Uterus (tissue), 4 donors: Measurements from ENCODE around the gene KCND3. TPM values are rescaled to one million over a fixed set of nuclear protein-coding genes. Genes with fewer than 3 reads are reported as not detected.

ENCODE experiments used
- DNase-seq, 2 donors: peaks; one replicate each; pipeline ENCODE4 v3.0.0-alpha.2; 2019 to 2020
- H3K27ac ChIP-seq, 2 donors: fragments of 200-600 bp; sonication (generic); 1 replicate in 1 of 2; 2 replicates in 1 of 2; pipeline ENCODE4 v1.5.1; 2016 to 2018
- H3K27me3 ChIP-seq, 2 donors: fragments of 200-600 bp; sonication (generic); one replicate each; pipeline ENCODE4 v1.5.1; 2018 to 2019; ENCODE audit warnings: control low read depth in 1 of 2
- H3K36me3 ChIP-seq, 2 donors: fragments of 200-600 bp; sonication (generic); one replicate each; pipeline ENCODE4 v1.5.1; 2019; ENCODE audit warnings: control low read depth in 1 of 2
- H3K4me1 ChIP-seq, 2 donors: fragments of 200-600 bp; sonication (generic); one replicate each; pipeline ENCODE4 v1.5.1; 2018 to 2019; ENCODE audit warnings: control low read depth in 1 of 2
- H3K4me3 ChIP-seq, 2 donors: fragments of 200-600 bp; sonication (generic); 1 replicate in 1 of 2; 2 replicates in 1 of 2; pipeline ENCODE4 v1.5.1; 2018 to 2019; ENCODE audit warnings: mild to moderate bottlenecking in 1 of 2
- H3K9me3 ChIP-seq, 2 donors: fragments of 200-600 bp; sonication (generic); one replicate each; pipeline ENCODE4 v1.5.1; 2019; ENCODE audit warnings: control low read depth in 1 of 2
- POLR2A ChIP-seq, 2 donors: fragments of 450-650 bp; IDR thresholded peaks; one replicate each; pipeline ENCODE4 v1.6.1; 2016; ENCODE audit warnings: antibody characterized with exemption in 2 of 2, mild to moderate bottlenecking in 1 of 2, moderate library complexity in 1 of 2
- intact Hi-C: fragments of 100-400 bp; cut with DNase I; formaldehyde crosslinking; loops from one replicate; pipeline ENCODE4 v1.15.1; 2023; ENCODE audit warnings: low total_unique reads
- total RNA-seq, 4 donors: library from RNA; depleted of rRNA in 3 of 4; stranded (reverse); fragments of >200 nt in 3 of 4; gene quantifications; one replicate each; pipeline versions ENCODE4 v1.1.0 to v1.2.4, GENCODE V29; 2014 to 2023
- TF ChIP-seq, protein P1 (sequence below), 4 experiments: fragments of 200-600 bp in 2 of 4; fragments of 450-650 bp in 2 of 4; sonication (generic) in 2 of 4; IDR thresholded peaks; one replicate each; pipeline ENCODE4 v1.5.1; 2016 to 2019; ENCODE audit warnings: antibody characterized with exemption in 4 of 4, mild to moderate bottlenecking in 2 of 4, moderate library complexity in 1 of 4
- donor health status: DM: yes; HTN: yes; CAD: no.

The KCND3 gene
- total RNA-seq, 4 donors from 2014 or later, result 5.0 to 13.5 (median 7.2) TPM

DNA sequence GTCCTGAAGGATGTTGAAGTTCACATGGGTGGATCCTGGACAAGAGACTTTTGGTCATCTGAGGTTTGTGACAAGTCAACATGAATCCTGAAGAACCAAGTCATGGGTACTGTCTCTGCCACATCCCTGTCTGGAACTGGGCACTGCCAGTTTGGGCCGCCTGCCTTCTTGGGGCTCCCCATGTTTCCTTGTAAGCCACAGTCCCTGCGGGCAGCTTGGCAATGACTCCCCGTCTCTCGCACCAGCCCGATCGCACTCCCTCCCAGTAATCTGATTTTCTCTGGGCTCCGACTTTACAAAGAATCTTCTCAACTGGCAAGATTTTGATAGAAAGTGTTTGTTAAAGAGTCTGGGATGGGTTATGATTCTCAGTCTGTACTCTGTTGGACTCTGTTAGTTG lies 153.4 kb downstream of the KCND3 start:
- Histone ChIP-seq H3K4me3 (no peak overlapping the region), H3K9me3 (no peaks in the 10 kb centered on the region), H3K27ac (no peak overlapping the region), H3K27me3 (no peaks in the 10 kb centered on the region), H3K36me3 (no peaks in the 10 kb centered on the region), H3K4me1 (no peaks in the 10 kb centered on the region)
- no peak for DNase-seq
- intact Hi-C loops, result no loop called here
- TF ChIP-seq, protein P1, sequence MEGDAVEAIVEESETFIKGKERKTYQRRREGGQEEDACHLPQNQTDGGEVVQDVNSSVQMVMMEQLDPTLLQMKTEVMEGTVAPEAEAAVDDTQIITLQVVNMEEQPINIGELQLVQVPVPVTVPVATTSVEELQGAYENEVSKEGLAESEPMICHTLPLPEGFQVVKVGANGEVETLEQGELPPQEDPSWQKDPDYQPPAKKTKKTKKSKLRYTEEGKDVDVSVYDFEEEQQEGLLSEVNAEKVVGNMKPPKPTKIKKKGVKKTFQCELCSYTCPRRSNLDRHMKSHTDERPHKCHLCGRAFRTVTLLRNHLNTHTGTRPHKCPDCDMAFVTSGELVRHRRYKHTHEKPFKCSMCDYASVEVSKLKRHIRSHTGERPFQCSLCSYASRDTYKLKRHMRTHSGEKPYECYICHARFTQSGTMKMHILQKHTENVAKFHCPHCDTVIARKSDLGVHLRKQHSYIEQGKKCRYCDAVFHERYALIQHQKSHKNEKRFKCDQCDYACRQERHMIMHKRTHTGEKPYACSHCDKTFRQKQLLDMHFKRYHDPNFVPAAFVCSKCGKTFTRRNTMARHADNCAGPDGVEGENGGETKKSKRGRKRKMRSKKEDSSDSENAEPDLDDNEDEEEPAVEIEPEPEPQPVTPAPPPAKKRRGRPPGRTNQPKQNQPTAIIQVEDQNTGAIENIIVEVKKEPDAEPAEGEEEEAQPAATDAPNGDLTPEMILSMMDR (IDR thresholded peaks at IDR 0.05), result no peak
- no peak for TF ChIP-seq POLR2A (IDR thresholded peaks at IDR 0.05)

DNA sequence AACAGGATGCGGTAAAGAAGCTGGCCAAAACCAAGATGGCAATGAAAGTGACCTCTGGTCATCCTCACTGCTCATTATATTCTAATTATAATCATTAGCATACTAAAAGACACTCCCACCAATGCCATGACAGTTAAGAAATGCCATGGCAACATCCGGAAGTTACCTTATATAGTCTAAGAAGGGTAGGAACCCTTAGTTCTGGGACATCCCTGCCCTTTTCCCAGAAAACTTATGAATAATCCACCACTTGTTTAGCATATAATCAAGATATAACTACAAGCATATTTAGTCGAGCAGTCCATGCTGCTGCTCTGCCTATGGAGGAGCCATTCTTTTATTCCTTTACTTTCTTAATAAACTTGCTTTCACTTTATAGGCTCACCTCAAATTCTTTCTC lies 154.0 kb downstream of the KCND3 start:
- Histone ChIP-seq H3K36me3 (no peaks in the 10 kb centered on the region), H3K9me3 (no peaks in the 10 kb centered on the region), H3K27ac (no peak overlapping the region), H3K4me1 (no peaks in the 10 kb centered on the region), H3K27me3 (no peaks in the 10 kb centered on the region), H3K4me3 (no peak overlapping the region)
- no peak for TF ChIP-seq POLR2A (IDR thresholded peaks at IDR 0.05)
- TF ChIP-seq, protein P1 (IDR thresholded peaks at IDR 0.05), result no peak
- intact Hi-C loops, result no loop called here
- no peak for DNase-seq

DNA sequence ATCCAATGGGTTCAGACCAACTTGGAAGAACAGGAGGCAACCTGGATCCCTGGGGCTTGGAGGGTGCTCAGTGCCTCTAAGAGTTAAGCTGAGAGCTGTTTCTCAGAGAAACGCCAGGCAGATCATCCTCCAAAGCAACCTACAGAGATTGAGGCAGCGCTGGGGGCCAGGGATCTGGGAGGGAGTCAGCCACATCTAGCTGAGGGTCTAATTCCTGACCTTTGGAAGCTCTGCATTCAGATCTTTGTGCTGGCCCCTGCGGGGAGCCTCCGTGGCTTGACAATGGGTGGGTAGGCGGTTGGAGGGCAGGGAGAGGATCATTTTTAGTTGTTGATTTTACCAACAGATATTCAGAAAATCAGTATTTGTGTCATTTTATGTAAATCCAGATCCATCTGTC lies 154.5 kb downstream of the KCND3 start:
- TF ChIP-seq, protein P1 (IDR thresholded peaks at IDR 0.05), result no peak
- TF ChIP-seq POLR2A (IDR thresholded peaks at IDR 0.05), result no peak
- Histone ChIP-seq H3K4me3 (no peak overlapping the region), H3K27ac (no peak overlapping the region), H3K4me1 (no peaks in the 10 kb centered on the region), H3K9me3 (no peaks in the 10 kb centered on the region), H3K27me3 (no peaks in the 10 kb centered on the region), H3K36me3 (no peaks in the 10 kb centered on the region)
- intact Hi-C loops, result no loop called here
- no peak for DNase-seq

DNA sequence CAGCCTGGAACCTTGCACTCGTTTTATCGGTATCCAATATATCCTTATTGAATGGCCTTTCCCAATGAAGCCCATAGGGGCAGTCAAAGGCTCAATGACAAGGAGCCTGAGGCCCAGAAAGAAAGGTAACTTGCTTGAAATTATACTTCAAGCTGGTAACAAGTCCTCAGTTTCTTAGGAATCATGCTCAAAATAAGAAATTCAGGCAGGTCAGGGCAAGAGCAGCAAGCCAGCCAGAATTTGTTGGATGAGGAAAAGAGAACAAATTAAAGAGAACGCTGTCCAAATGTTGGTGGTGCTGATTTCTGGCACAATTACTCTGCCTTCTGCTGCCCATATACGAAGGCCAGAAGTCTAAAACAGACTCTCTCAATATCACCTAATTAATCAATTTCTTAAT lies 156.1 kb downstream of the KCND3 start:
- no peak for TF ChIP-seq POLR2A (IDR thresholded peaks at IDR 0.05)
- TF ChIP-seq, protein P1 (IDR thresholded peaks at IDR 0.05), result no peak
- Histone ChIP-seq H3K4me1 (no peaks in the 10 kb centered on the region), H3K27me3 (no peaks in the 10 kb centered on the region), H3K9me3 (no peaks in the 10 kb centered on the region), H3K4me3 (no peak overlapping the region), H3K36me3 (no peaks in the 10 kb centered on the region), H3K27ac (no peak overlapping the region)
- intact Hi-C loops, result no loop called here
- DNase-seq, result no peak

DNA sequence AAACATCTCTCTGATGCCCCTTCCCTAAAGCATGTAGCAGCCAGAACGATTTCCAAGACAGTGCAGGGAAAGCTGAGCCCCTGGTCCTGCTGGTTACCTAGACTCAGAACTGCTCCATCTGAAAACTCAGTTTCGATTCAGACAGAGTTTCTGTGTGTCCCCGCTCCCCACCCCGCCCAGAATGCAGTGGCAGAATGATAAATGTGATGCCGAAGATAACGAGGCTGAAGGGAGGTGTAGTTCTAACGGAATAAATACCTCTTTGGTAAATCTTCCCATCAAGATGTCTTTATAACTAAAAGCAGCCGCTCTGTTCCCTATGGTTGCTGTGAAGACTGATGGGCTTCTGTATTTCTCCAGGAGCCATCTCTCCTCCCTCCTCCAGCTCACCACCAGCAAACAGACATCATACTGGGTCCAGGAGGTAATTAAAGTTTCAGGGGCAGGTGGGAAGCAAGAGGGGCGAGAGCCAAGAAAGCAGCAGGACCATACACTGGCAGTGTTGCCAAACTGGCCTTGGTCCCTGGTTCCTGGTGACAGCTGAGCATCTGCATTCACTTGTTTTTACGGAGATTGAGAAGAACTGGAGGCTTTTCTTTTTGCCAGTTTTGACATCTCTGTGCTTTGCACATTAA lies 156.8 kb downstream of the KCND3 start:
- Histone ChIP-seq H3K4me1 (no peaks in the 10 kb centered on the region), H3K4me3 (no peak overlapping the region), H3K27ac (no peak overlapping the region), H3K36me3 (no peaks in the 10 kb centered on the region), H3K9me3 (no peaks in the 10 kb centered on the region), H3K27me3 (no peaks in the 10 kb centered on the region)
- DNase-seq, result no peak
- intact Hi-C loops, result no loop called here
- no peak for TF ChIP-seq POLR2A (IDR thresholded peaks at IDR 0.05)
- TF ChIP-seq, protein P1 (IDR thresholded peaks at IDR 0.05), result no peak
